Activated CD4-positive, alpha-beta memory T cell treated with anti-CD3 and anti-CD28 coated beads, Interleukin-2, amount 10 ng/mL, durations not matched to agents 7 days and 5 days (primary cell): ENCODE results near the gene PDIK1L. TPM values are rescaled to one million over a fixed set of nuclear protein-coding genes. Genes with fewer than 3 reads are reported as not detected.

Experiments
- CTCF ChIA-PET: fragments of 350-600 bp; sonication (Branson Sonifier 250); formaldehyde crosslinking; loops from one replicate; lab custom pipeline; 2021; ENCODE audit warnings: antibody characterized with exemption, inconsistent platforms; lab: Charles Lee
- POLR2A ChIA-PET: fragments of 350-600 bp; sonication (Branson Sonifier 250); formaldehyde crosslinking; loops from one replicate; lab custom pipeline; 2021; ENCODE audit warnings: antibody characterized with exemption; lab: Charles Lee
- DNase-seq: peaks from one replicate; pipeline ENCODE4 v3.0.0-alpha.2; 2020
- H3K27ac Mint-ChIP-seq: one replicate; pipeline ENCODE4 v1.8.0; 2021; ENCODE audit warnings: mild to moderate bottlenecking, mixed read lengths
- H3K27me3 Mint-ChIP-seq: one replicate; pipeline ENCODE4 v1.8.0; 2021; ENCODE audit warnings: mixed read lengths
- H3K36me3 Mint-ChIP-seq: one replicate; pipeline ENCODE4 v1.8.0; 2021; ENCODE audit warnings: low read depth, mixed read lengths
- H3K4me1 Mint-ChIP-seq: one replicate; pipeline ENCODE4 v1.8.0; 2021; ENCODE audit warnings: mixed read lengths
- H3K4me3 Mint-ChIP-seq: one replicate; pipeline ENCODE4 v1.8.0; 2021; ENCODE audit warnings: mild to moderate bottlenecking, mixed read lengths
- H3K9me3 Mint-ChIP-seq: one replicate; pipeline ENCODE4 v1.8.0; 2021; ENCODE audit warnings: mixed read lengths
- total RNA-seq, 2 experiments: library from RNA; stranded (reverse); gene quantifications; one replicate each; pipeline ENCODE4 v1.2.3, GENCODE V29; 2021

PDIK1L gene
- total RNA-seq, 2 experiments from 2014 or later, result 21.3 to 22.7 TPM

DNA sequence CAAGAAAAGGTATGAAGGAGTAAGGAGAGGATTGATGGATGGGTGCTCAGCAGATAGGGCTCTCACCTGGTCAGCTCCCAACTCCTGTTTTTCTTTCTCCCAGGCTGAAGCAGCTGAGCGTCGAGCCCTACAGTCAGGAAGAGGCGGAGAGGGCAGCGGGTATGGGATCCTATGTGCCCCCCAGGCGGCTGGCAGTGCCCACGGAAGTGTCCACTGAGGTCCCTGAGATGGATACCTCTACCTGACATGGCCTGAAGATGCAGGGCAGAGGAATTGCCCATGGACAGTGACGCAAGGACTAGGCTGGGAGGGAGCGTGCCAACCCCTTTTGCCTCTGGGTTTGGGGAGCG is 58.8 kb downstream of the PDIK1L start:
- DNase-seq, result no peak
- Mint-ChIP-seq H3K27ac (peak overlapping the region; percentile 70), H3K9me3 (no peaks in the 10 kb centered on the region), H3K36me3 (no peaks in the 10 kb centered on the region), H3K4me3 (peak overlapping the region; percentile 83), H3K4me1 (peaks cover 27% of the 10 kb centered on the region), H3K27me3 (no peaks in the 10 kb centered on the region)
- ChIA-PET POLR2A (interaction anchor here (1.2 to 4.6 kb wide), 10 partner anchors 11 to 246 kb away, joined by 3 to 46 read pairs (median 4); partner anchors contain the start of genes CEP85 and SH3BGRL3), CTCF (interaction anchor here (1.1 to 2.8 kb wide), 28 partner anchors 9 to 730 kb away, joined by 3 to 114 read pairs (median 5); partner anchors contain the start of genes CEP85, FAM110D, GPATCH3 and SH3BGRL3)

DNA sequence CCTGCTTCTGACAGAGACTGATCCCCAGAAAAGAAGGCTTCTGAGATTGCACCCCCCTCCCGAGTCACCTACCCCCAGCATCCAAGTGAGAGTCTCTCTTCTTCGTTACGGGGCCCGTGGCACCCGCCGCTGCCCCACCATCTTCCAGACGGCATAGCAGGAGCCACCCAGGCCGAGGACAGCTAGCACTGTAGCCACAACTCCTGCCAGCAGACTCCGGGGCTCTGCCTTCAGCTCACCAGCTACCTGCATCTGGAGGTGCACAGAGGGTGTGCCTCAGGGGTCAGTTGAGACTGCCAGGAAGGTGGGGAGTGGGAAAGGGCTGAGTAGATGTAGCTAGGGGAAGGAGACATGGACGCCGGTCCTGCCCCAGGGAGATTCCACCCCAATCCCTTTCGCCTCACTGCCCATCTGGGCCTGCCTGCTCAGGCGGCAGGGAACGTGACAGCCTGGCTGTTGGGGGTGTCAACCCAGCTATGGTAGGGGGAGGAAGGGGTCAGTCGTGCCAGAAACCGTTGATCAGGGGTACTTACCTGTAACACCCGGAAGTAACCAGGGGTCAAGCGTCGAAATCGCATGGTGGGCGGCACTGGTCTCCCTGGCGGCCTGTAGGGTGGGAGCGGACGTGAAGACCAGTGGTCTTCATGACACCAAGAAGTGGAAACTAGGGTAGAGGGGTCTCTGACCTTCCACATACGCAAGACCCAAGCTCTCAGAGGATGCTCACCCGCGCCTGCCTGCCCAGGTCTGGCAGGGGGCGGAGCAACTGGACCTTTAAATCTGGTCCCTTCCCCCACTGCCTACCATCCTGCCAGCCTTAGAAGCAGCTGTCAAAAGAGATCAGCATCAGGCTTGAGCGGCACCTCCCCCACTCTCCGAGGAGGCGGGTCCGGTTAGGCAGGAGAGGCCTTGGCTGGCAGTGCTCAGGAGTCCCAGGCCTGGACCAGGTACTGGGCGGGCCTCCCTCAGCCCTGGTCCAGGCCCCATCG is 59.8 kb downstream of the PDIK1L start, which contains the start of gene ZNF593OS:
TSS of gene ZNF593OS (minus strand) at position 749 of the 989 bp plus-strand sequence. CDS start at position 578, 171 bp downstream.
- H3K9me3 Mint-ChIP-seq, result no peaks in the 10 kb centered on the region
- peak within 1 kb of the TSS; percentile 83 for H3K4me3 Mint-ChIP-seq
- CTCF ChIA-PET, result interaction anchor here (0.6 to 3.6 kb wide), 4 partner anchors 14 to 62 kb away, joined by 3 to 37 read pairs (median 22); partner anchors contain the start of genes CEP85 and FAM110D
- H3K27me3 Mint-ChIP-seq, result no peaks in the 10 kb centered on the region
- POLR2A ChIA-PET, result interaction anchor here (3.0 to 4.6 kb wide), 2 partner anchors 31 to 63 kb away, joined by 17 to 46 read pairs; partner anchors contain the start of gene CEP85
- no peak within 1 kb of the TSS for H3K27ac Mint-ChIP-seq
- H3K4me1 Mint-ChIP-seq, result peaks cover 21% of the 10 kb centered on the region
- no peaks in the 10 kb centered on the region for H3K36me3 Mint-ChIP-seq
- no peak for DNase-seq

Other genes starting within 250 kb of the PDIK1L start
- gene PAQR7, start 236.1 kb upstream of the PDIK1L start, total RNA-seq, result 1 to 10 TPM; 1.4 TPM
- 100 to 1,000 TPM; 610 to 616 TPM for gene STMN1, start 205.4 kb upstream of the PDIK1L start, total RNA-seq
- gene PAFAH2, start 113.8 kb upstream of the PDIK1L start, total RNA-seq, result 10 to 100 TPM in 1 of 2 experiments, 1 to 10 TPM in 1; 9.4 to 10.1 TPM
- not detected for gene EXTL1, start 90.0 kb upstream of the PDIK1L start, total RNA-seq
- gene SLC30A2, start 65.7 kb upstream of the PDIK1L start, total RNA-seq, result not detected
- gene TRIM63, start 44.2 kb upstream of the PDIK1L start, total RNA-seq, result under 1 TPM; 0.25 to 0.33 TPM
- gene FAM110D, start 47.3 kb downstream of the PDIK1L start, total RNA-seq, result not detected
- gene C1orf232, start 57.1 kb downstream of the PDIK1L start, total RNA-seq, result not detected
- 10 to 100 TPM; 20.3 to 22.9 TPM for gene ZNF593, start 58.1 kb downstream of the PDIK1L start, total RNA-seq
- not detected for gene ZNF593OS, start 60.0 kb downstream of the PDIK1L start, total RNA-seq
- gene CNKSR1, start 65.7 kb downstream of the PDIK1L start, total RNA-seq, result 1 to 10 TPM; 1.8 to 5.3 TPM
- not detected for gene CATSPER4, start 78.8 kb downstream of the PDIK1L start, total RNA-seq
- 10 to 100 TPM; 35.5 to 37.7 TPM for gene CEP85, start 122.4 kb downstream of the PDIK1L start, total RNA-seq
- 100 to 1,000 TPM; 662 to 665 TPM for gene SH3BGRL3, start 168.3 kb downstream of the PDIK1L start, total RNA-seq
- 10 to 100 TPM; 46.9 to 49.9 TPM for gene UBXN11, start 194.8 kb downstream of the PDIK1L start, total RNA-seq
- gene CD52, start 206.1 kb downstream of the PDIK1L start, total RNA-seq, result 1,000 to 10,000 TPM; 1,572 to 1,591 TPM
- 1 to 10 TPM; 1.9 to 4.3 TPM for gene CRYBG2, start 242.3 kb downstream of the PDIK1L start, total RNA-seq